ENCODE data around the gene GSG1L2. TPM values are rescaled to one million over a fixed set of nuclear protein-coding genes. Genes with fewer than 3 reads are reported as not detected.
A peak's percentile ranks its signal among the peaks of the same experiment; 100 is the strongest.

GSG1L2 gene
- polyA plus RNA-seq, 2 of the 4 experiments (the other 2 are of a cell fraction), result not detected

DNA sequence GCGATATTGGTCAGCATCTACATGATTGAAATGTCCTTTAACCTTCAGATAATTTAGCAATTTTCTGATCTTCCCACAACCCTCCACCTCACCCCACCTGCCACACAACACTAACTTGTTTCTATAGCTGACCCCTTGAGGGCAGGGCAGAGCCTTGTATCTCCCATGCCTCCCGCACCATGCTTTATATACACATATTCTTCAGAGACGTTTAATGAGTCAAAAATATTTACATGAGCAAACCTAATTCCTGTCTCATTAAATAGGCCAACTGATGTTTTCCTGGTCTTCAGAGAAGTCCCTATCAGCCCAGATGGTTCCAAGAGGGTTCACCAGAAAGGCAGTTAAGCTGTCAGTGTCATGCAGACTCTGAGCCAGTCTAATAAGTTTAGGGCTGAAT is 23.9 kb downstream of the GSG1L2 start:
- peak in 1 of 2 experiments; percentile 48 for DNase-seq (ENCODE audit: low read depth in 1 of 2, low spot score in 1 of 2)
- no peak overlapping the region for H3K4me2 ChIP-seq
- ChIA-PET CTCF (interaction anchor here (0.8 to 3.7 kb wide), 4 partner anchors 44 to 131 kb away, joined by 3 to 11 read pairs (median 3); no protein-coding TSS in a partner anchor), POLR2A (interaction anchor here (0.6 kb wide), 1 partner anchor 18 kb away, joined by 3 read pairs; no protein-coding TSS in a partner anchor)
- no peak overlapping the region for H3K4me3 ChIP-seq
- peaks cover 14% of the 10 kb centered on the region for H3K4me1 ChIP-seq
- peak overlapping the region; percentile 12 to 89; a peak in 4 of 6 replicates for H3K27ac ChIP-seq
- 68% methylated on average over 3 of the region's 3 CpGs for WGBS (ENCODE audit: missing lambda C conversion rate)
- no peak for FAIRE-seq
- ATAC-seq, result peak in 1 of 2 experiments; percentile 35; a peak in 1 of 6 replicates
- H3K9me3 ChIP-seq, result no peaks in the 10 kb centered on the region
- no peak for TF ChIP-seq FOSB (CRISPR knock-in tag; IDR thresholded peaks at IDR 0.05)
- no peak for TF ChIP-seq FOXS1 (CRISPR knock-in tag; IDR thresholded peaks at IDR 0.05)
- TF ChIP-seq TFCP2L1 (CRISPR knock-in tag; IDR thresholded peaks at IDR 0.05), result no peak
- TF ChIP-seq CHD4 (IDR thresholded peaks at IDR 0.05; ENCODE audit: borderline replicate concordance), result no peak
- peak in 1 of 2 experiments; percentile 56; a peak in 2 of 5 replicates for TF ChIP-seq RAD21 (conservative IDR thresholded peaks at IDR 0.05 in 1 of 2, IDR thresholded peaks at IDR 0.05 in 1 of 2)

DNA sequence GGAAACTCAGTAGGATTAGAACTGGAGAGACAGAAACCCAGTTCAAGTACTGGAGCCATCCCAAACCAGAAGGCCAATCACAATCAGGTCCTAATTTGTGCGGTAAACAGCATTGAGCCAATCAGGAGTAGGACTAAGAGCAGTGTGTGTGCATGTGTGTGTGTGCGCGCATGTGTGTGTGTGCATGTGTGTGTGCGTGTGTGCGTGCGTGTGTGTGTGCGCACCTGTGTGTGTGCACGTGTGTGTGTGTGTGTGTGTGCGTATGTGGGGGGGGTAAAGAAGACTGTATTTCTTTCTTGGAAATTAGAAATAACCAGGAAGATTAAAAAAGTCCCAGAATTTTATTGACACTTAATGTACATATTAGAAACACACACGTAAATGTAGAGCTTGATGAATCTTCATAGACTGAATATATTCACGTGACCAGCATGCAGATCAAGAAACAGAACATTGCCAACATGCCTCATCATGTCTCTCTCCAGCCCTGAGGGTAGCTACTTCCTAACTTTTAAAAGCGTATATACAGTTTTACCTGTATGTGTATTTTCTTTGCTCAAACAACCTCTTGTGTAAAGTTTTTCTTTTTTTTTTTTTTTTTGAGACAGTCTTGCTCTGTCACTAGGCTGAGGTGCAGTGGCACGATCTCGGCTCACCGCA is 29.6 kb downstream of the GSG1L2 start:
- CTCF ChIA-PET, result interaction anchor here (0.6 to 2.3 kb wide), 7 partner anchors 16 to 1382 kb away, joined by 3 to 10 read pairs (median 3); no protein-coding TSS in a partner anchor
- no peak for ATAC-seq
- 93% methylated on average over 15 of the region's 15 CpGs for WGBS (ENCODE audit: missing lambda C conversion rate)
- Histone ChIP-seq H3K9me3 (no peaks in the 10 kb centered on the region), H3K4me3 (no peak overlapping the region), H3K4me2 (no peak overlapping the region), H3K27ac (no peak overlapping the region), H3K4me1 (no peaks in the 10 kb centered on the region)
- TF ChIP-seq TP53 (CRISPR knock-in tag; IDR thresholded peaks at IDR 0.05) (no peak), CBX8 (IDR thresholded peaks at IDR 0.05) (no peak), RNF2 (IDR thresholded peaks at IDR 0.05; ENCODE audit: borderline replicate concordance, low read depth) (no peak), HDAC2 (IDR thresholded peaks at IDR 0.05) (no peak), CEBPB (IDR thresholded peaks at IDR 0.05) (no peak), JUN (IDR thresholded peaks at IDR 0.05) (no peak), ESRRA (IDR thresholded peaks at IDR 0.05; ENCODE audit: borderline replicate concordance, low read length) (no peak)
- TF ChIP-seq, protein P1, sequence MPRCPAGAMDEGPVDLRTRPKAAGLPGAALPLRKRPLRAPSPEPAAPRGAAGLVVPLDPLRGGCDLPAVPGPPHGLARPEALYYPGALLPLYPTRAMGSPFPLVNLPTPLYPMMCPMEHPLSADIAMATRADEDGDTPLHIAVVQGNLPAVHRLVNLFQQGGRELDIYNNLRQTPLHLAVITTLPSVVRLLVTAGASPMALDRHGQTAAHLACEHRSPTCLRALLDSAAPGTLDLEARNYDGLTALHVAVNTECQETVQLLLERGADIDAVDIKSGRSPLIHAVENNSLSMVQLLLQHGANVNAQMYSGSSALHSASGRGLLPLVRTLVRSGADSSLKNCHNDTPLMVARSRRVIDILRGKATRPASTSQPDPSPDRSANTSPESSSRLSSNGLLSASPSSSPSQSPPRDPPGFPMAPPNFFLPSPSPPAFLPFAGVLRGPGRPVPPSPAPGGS (IDR thresholded peaks at IDR 0.05), result no peak
- TF ChIP-seq, protein P2, sequence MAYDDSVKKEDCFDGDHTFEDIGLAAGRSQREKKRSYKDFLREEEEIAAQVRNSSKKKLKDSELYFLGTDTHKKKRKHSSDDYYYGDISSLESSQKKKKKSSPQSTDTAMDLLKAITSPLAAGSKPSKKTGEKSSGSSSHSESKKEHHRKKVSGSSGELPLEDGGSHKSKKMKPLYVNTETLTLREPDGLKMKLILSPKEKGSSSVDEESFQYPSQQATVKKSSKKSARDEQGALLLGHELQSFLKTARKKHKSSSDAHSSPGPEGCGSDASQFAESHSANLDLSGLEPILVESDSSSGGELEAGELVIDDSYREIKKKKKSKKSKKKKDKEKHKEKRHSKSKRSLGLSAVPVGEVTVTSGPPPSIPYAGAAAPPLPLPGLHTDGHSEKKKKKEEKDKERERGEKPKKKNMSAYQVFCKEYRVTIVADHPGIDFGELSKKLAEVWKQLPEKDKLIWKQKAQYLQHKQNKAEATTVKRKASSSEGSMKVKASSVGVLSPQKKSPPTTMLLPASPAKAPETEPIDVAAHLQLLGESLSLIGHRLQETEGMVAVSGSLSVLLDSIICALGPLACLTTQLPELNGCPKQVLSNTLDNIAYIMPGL (CRISPR knock-in tag; IDR thresholded peaks at IDR 0.05; ENCODE audit: borderline replicate concordance), result no peak
- FAIRE-seq, result no peak
- POLR2A ChIA-PET, result no interaction called here
- DNase-seq (ENCODE audit: low read depth in 1 of 2, low spot score in 1 of 2), result no peak

DNA sequence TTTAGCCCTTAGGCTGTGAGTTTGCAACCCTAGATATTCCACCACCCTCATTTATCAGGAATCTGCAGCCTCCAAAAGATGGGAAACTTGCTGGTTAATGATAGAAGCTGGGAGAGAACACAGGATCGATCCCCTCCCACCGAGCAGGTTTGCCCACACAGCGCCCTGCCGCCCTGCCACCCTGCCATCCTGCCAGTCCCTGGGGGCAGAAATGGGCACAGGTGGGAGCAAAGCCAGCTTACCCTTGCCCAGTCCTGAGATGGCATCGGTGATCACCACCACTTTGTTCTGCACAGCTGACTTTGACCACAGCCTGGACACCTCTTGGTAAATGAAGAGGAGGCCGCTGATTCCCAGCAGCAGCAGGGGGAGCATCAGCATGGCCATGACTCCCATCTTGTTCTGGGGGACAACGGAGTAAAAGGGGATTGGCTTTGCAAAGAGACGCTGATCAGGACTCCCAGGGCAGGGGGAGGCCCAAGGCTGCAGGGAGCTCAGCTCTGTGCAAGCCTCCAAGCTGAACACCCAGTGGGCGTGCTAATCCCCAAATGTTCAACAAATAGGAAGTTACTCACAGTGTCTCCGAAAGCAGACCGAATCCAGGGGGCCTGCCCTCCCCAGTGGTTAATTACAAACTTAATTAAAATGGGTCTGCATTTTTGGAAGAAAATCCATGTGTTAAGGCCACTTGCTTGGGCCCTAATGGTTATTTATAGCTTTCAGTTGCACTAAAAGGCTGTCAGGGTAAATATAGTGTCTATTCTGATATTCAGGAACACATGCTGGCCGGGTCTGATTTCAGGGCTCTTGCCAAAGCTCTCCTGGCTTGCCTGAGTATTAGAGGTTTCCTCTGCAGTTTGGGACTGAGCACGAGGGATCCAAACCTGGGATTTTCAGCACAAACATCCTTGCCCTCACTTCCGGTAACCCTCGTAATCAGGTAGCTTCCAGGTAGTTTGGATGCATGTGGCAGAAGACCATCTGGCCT is 30.7 kb downstream of the GSG1L2 start, which contains the start of gene DHRS7C:
TSS of gene DHRS7C (minus strand) at position 704 of the 988 bp plus-strand sequence. CDS start at position 396, 308 bp downstream.
- CTCF ChIA-PET, result interaction anchor here (0.8 to 2.3 kb wide), 6 partner anchors 8 to 138 kb away, joined by 3 to 10 read pairs (median 4); no protein-coding TSS in a partner anchor
- 85% methylated on average over 15 of the region's 15 CpGs for WGBS (ENCODE audit: missing lambda C conversion rate)
- no peak within 1 kb of the TSS for H3K4me2 ChIP-seq
- ATAC-seq (no peak), FAIRE-seq (no peak), DNase-seq (ENCODE audit: low read depth in 1 of 2, low spot score in 1 of 2) (no peak)
- no peak for TF ChIP-seq ZFP36 (IDR thresholded peaks at IDR 0.05; ENCODE audit: borderline replicate concordance, partially characterized antibody)
- no peaks in the 10 kb centered on the region for H3K4me1 ChIP-seq
- H3K27ac ChIP-seq, result peak within 1 kb of the TSS in 1 of 2 experiments; percentile 18; a peak in 2 of 6 replicates
- no peak within 1 kb of the TSS for H3K4me3 ChIP-seq
- POLR2A ChIA-PET, result no interaction called here
- H3K9me3 ChIP-seq, result no peaks in the 10 kb centered on the region

Measured in A549 (cell line).